Ovary (tissue), 9 donors: ENCODE results near the gene BAG3. TPM values are rescaled to one million over a fixed set of nuclear protein-coding genes. Genes with fewer than 3 reads are reported as not detected.
"Not testable (repeated sequence)": the region's sequence is repeated elsewhere in the genome, so short reads cannot be mapped to it uniquely, and the experiment has no call there.

Experiments used
- DNase-seq, 5 donors: peaks; one replicate each; pipeline ENCODE4 v3.0.0-alpha.2; 2019 to 2020
- H3K27ac ChIP-seq, 2 donors: fragments of 200-600 bp; one replicate each; pipeline versions ENCODE4 v1.5.1 to v1.8.0; 2019 to 2022
- H3K27me3 ChIP-seq: fragments of 200-600 bp; one replicate; pipeline ENCODE4 v1.8.0; 2022
- H3K36me3 ChIP-seq: fragments of 200-600 bp; sonication (generic); one replicate; pipeline ENCODE4 v1.5.1; 2019
- H3K4me1 ChIP-seq: one replicate; pipeline ENCODE4 v1.8.1; 2013; ENCODE audit warnings: mild to moderate bottlenecking, moderate library complexity; ENCODE audit not compliant: insufficient read depth
- H3K4me3 ChIP-seq: fragments of 200-600 bp; sonication (generic); one replicate; pipeline ENCODE4 v1.5.1; 2017
- H3K9me3 ChIP-seq, 2 donors: fragments of 200-600 bp in 1 of 2; sonication (generic) in 1 of 2; one replicate each; pipeline versions ENCODE4 v1.5.1 to v1.8.1; 2013 to 2019; ENCODE audit warnings: mild to moderate bottlenecking in 1 of 2, moderate library complexity in 1 of 2
- CTCF ChIP-seq, 3 donors: fragments of 450-650 bp in 2 of 3; fragments of 200-600 bp in 1 of 3; IDR thresholded peaks; one replicate each; pipeline versions ENCODE4 v1.5.1 to v1.8.0; 2016 to 2022; ENCODE audit warnings: antibody characterized with exemption in 3 of 3, mild to moderate bottlenecking in 1 of 3
- EP300 ChIP-seq: sonication (generic); formaldehyde crosslinking; IDR thresholded peaks from one replicate; pipeline ENCODE4 v1.6.1; 2017; ENCODE audit warnings: antibody characterized with exemption
- POLR2A ChIP-seq: fragments of 450-650 bp; IDR thresholded peaks from one replicate; pipeline ENCODE4 v1.6.1; 2017; ENCODE audit warnings: antibody characterized with exemption, mild to moderate bottlenecking, moderate library complexity
- WGBS, 3 donors: extraction: QIAGEN DNeasy Blood & Tissue Kit in 1 of 3; methylation state at CpG; one replicate each; pipeline versions ENCODE4 v1.1.5 to v1.1.7; 2013 to 2017; 5-methylcytosine and 5-hydroxymethylcytosine counted together
- intact Hi-C, 4 donors: fragments of 100-400 bp; cut with DNase I; formaldehyde crosslinking; loops; one replicate each; pipeline versions ENCODE4 v1.11.0 to v1.15.1; 2022 to 2023
- polyA plus RNA-seq, 2 donors: library from polyadenylated mRNA; stranded (reverse); fragments of 200-250 nt in 1 of 2; fragments of 350-450 nt in 1 of 2; fragmentation: Illumina TruSeq in 1 of 2; extraction: RNeasy Lipid Tissue Mini Kit (QIAGEN cat#74804) in 1 of 2; gene quantifications; one replicate each; pipeline ENCODE4 v1.2.3, GENCODE V29; 2013 to 2014
- total RNA-seq, 7 donors: library from RNA; depleted of rRNA in 2 of 7; stranded (reverse); fragments of >200 nt in 2 of 7; fragmentation: NEBNext Ultra II Directional in 3 of 7; extraction: Animal tissue kit (Norgen Biotek cat#: 25700) in 3 of 7; gene quantifications; one replicate each; pipeline versions ENCODE4 v1.1.0 to v1.2.4, GENCODE V29; 2016 to 2023
- donor health status: DM: no; HTN: no; CAD: no; lungs with moderate emphysema.
- donor health status: DM: no; HTN: no; CAD: no.
- donor health status: Bipolar disorder and iron deficiency.
- donor health status: DM: yes; HTN: yes; CAD: no.
- donor health status: DM: no; HTN: no; CAD: no.
- donor health status: DM: yes; HTN: yes; CAD: no.

BAG3 gene
- total and polyA plus RNA-seq, 9 donors, result 13.7 to 33.5 (median 26.9) TPM

GRCh38 chr10:119659951-119660350, 8.8 kb downstream of the BAG3 start:
- no peak overlapping the region for H3K4me3 ChIP-seq
- H3K4me1 ChIP-seq, result peaks cover 21% of the 10 kb centered on the region
- no peak overlapping the region for H3K27ac ChIP-seq
- no peak for DNase-seq
- intact Hi-C loops, result loop anchor here in 1 of 4 donors (10.0 kb wide), 1 partner anchor 65 kb away; the partner anchor contains the start of gene TIAL1
- no peaks in the 10 kb centered on the region for H3K9me3 ChIP-seq
- no peaks in the 10 kb centered on the region for H3K36me3 ChIP-seq
- TF ChIP-seq EP300, result no peak
- no peak for TF ChIP-seq POLR2A
- WGBS, 3 donors, result 88 to 91% (median 90%) methylated on average over 9 to 10 of the region's 10 CpGs
- no peaks in the 10 kb centered on the region for H3K27me3 ChIP-seq

- H3K9me3 ChIP-seq, H3K27ac ChIP-seq, intact Hi-C loops, H3K4me3 ChIP-seq, H3K27me3 ChIP-seq, DNase-seq, H3K36me3 ChIP-seq: not testable (repeated sequence)
- WGBS, 3 donors, result 86 to 90% (median 88%) methylated on average over 7 of the region's 7 CpGs
- H3K4me1 ChIP-seq, result peaks cover 24% of the 10 kb centered on the region
These were observed 11.0 kb downstream of the BAG3 start for GRCh38 chr10:119662076-119662605.

DNA sequence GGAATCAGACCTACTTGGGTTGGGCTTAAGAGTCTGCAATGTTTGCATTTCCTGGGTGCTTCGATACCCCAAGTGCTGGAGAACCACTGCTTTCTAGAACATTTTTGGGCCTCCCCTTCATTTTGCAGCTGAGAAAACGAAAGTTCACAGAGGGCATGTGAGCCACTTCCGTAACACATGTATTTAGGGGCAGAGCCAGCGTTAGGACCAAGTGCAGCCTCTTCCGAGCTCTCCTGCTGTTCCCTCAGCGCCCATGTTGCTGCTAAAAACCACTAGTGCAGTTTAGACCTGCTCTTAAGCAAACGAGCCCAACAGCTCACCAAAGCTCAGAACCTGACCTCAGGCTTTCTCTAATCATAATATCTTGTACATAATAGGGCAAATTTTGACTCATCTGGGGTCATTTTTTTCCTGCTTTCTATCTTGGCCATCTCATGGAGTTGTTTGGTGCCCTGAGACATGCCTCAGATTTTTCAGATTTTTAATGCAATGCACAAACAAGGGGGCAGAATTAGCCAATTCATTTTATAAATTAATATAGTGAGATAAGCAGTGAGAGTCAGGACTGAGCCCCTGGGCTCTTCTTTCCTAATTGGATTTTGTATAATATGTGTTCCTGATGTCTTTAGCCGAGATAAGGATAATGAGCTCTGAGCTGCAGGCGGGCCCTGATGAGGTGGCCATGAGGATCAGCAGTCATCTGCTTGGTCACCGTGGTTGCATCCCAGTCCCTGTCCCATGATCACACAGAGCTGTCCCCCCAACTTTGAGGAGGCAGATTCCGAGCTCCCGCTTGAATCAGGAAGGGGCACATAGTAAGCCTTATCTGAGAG, 12.9 kb downstream of the BAG3 start:
- no peak for DNase-seq
- no peaks in the 10 kb centered on the region for H3K36me3 ChIP-seq
- TF ChIP-seq CTCF (IDR thresholded peaks at IDR 0.05), result no peak
- TF ChIP-seq EP300, result no peak
- no peak for TF ChIP-seq POLR2A
- peaks cover 23% of the 10 kb centered on the region for H3K4me1 ChIP-seq
- no peaks in the 10 kb centered on the region for H3K27me3 ChIP-seq
- WGBS, 3 donors, result 68 to 73% (median 69%) methylated on average over 12 of the region's 12 CpGs
- H3K4me3 ChIP-seq, result no peak overlapping the region
- H3K27ac ChIP-seq, result no peak overlapping the region
- no peaks in the 10 kb centered on the region for H3K9me3 ChIP-seq
- intact Hi-C loops, result no loop called here

DNA sequence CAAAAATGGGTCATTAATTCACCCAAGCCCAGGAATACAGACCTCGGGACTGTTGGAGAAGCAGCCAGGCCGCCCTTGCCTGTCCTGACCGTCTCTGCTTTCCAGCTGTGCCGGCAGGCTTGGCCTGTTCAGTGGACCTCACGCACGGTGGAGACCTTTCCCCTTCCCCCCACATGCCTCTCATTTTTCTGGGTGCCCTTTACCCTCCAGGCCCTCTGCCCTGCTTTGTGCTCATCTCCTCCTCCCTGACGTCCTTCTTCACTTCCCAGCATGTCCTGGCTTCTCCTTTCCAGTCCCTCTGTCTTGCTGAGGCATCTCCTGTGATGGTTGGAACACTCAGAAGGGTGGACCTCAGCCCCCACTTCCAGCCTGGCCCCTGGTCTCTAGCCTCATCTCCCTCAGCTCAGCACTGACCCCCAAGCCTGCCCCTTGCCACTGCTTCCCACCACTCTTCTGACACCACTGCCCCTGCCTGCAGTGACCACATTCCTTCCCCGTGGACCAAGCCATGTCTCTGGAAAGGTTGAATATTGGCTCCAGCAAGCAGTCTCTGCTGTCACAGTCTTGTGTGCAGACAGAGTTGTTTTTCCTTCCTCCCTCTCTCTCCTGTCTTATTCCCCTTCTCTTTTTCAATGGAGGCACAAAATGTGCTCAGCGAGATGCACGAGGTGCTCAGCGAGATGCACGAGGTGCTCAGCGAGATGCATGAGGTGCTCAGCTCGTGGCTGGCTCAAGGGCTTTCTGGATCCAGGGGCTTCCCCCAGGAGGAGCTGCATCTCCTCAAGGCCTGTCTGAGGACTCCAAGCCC, 14.9 kb downstream of the BAG3 start:
- no peak for TF ChIP-seq POLR2A
- no peak for TF ChIP-seq EP300
- TF ChIP-seq CTCF (IDR thresholded peaks at IDR 0.05), result no peak
- H3K27me3 ChIP-seq, result no peaks in the 10 kb centered on the region
- H3K9me3 ChIP-seq, result no peaks in the 10 kb centered on the region
- DNase-seq, result no peak
- WGBS, 3 donors, result 42 to 56% (median 48%) methylated on average over 14 of the region's 14 CpGs
- H3K36me3 ChIP-seq, result no peaks in the 10 kb centered on the region
- H3K4me1 ChIP-seq, result peaks cover 20% of the 10 kb centered on the region
- intact Hi-C loops, result no loop called here
- no peak overlapping the region for H3K27ac ChIP-seq
- H3K4me3 ChIP-seq, result no peak overlapping the region

DNA sequence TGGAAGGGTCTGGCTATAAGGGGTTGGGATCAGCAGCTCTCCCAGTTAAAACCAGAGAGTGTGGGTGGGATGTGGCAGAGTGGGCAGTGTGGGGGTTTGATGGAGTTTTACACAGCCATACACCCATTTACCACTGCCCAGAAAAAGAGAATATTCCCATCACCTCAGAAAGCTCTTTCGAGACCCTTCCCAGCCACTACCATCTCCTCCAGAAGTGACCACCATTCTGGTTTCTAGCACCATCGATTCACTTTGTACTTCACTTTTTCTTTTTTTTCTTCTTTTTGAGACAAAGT, 15.5 kb downstream of the BAG3 start:
- Histone ChIP-seq H3K36me3 (no peaks in the 10 kb centered on the region), H3K27ac (no peak overlapping the region), H3K9me3 (no peaks in the 10 kb centered on the region), H3K4me1 (peaks cover 20% of the 10 kb centered on the region), H3K4me3 (no peak overlapping the region), H3K27me3 (no peaks in the 10 kb centered on the region)
- no peak for DNase-seq
- intact Hi-C loops, result no loop called here
- WGBS, 3 donors, result 95 to 98% (median 95%) methylated on average over 2 of the region's 2 CpGs
- TF ChIP-seq POLR2A, result no peak
